CD4-positive, alpha-beta T cell (primary cell): ENCODE results near the gene LIN28B. TPM values are rescaled to one million over a fixed set of nuclear protein-coding genes. Genes with fewer than 3 reads are reported as not detected.

Experiments
- ATAC-seq: fragments of 200-7000 bp; cut with Tn5 transposase; one replicate; pipeline ENCODE4 v1.10.0; 2022; ENCODE audit warnings: mild to moderate bottlenecking; ENCODE audit not compliant: poor library complexity
- CTCF ChIA-PET: fragments of 350-600 bp; sonication (Branson Sonifier 250); formaldehyde crosslinking; loops from one replicate; lab custom pipeline; 2021; ENCODE audit warnings: antibody characterized with exemption, inconsistent platforms; lab: Charles Lee
- POLR2A ChIA-PET: fragments of 350-600 bp; sonication (Branson Sonifier 250); formaldehyde crosslinking; loops from one replicate; lab custom pipeline; 2021; ENCODE audit warnings: antibody characterized with exemption, inconsistent platforms; lab: Charles Lee
- DNase-seq, 14 experiments: peaks; one replicate each; pipeline ENCODE4 v3.0.0-alpha.2; 2013 to 2020; ENCODE audit warnings: mixed read lengths in 2 of 14
- H3K27ac ChIP-seq, 2 donors: one replicate each; pipeline versions ENCODE4 v1.5.1 to v1.7.0; 2013; ENCODE audit warnings: low read length in 2 of 2, low read depth in 1 of 2, mild to moderate bottlenecking in 1 of 2
- H3K27me3 ChIP-seq, 2 experiments: 1 replicate in 1 of 2; 2 replicates in 1 of 2; pipeline versions ENCODE4 v1.6.1 to v1.7.0; 2013; ENCODE audit warnings: low read length in 2 of 2, control low read depth in 1 of 2, mild to moderate bottlenecking in 1 of 2, moderate library complexity in 1 of 2; ENCODE audit not compliant: insufficient read depth in 2 of 2, control insufficient read depth in 1 of 2
- H3K36me3 ChIP-seq: one replicate; pipeline ENCODE4 v1.6.1; 2013; ENCODE audit warnings: low read length, control low read depth; ENCODE audit not compliant: insufficient read depth
- H3K4me1 ChIP-seq: one replicate; pipeline ENCODE4 v1.6.1; 2013; ENCODE audit warnings: low read length, control low read depth; ENCODE audit not compliant: insufficient read depth
- H3K4me3 ChIP-seq: one replicate; pipeline ENCODE4 v1.5.1; 2013; ENCODE audit warnings: mild to moderate bottlenecking, low read length, moderate library complexity
- H3K9me3 ChIP-seq, 2 experiments: 1 replicate in 1 of 2; 2 replicates in 1 of 2; pipeline versions ENCODE4 v1.6.1 to v1.7.0; 2013; ENCODE audit warnings: low read length in 2 of 2, mild to moderate bottlenecking in 2 of 2, control low read depth in 1 of 2, moderate library complexity in 1 of 2; ENCODE audit not compliant: control insufficient read depth in 1 of 2, insufficient read depth in 1 of 2
- H3K27ac Mint-ChIP-seq: one replicate; pipeline ENCODE4 v1.8.0; 2020; ENCODE audit warnings: mixed read lengths
- H3K27me3 Mint-ChIP-seq: one replicate; pipeline ENCODE4 v1.8.0; 2021; ENCODE audit warnings: mixed read lengths
- H3K36me3 Mint-ChIP-seq: one replicate; pipeline ENCODE4 v1.8.0; 2021; ENCODE audit warnings: low read depth, mixed read lengths
- H3K4me1 Mint-ChIP-seq: one replicate; pipeline ENCODE4 v1.8.0; 2021; ENCODE audit warnings: low read depth, mixed read lengths
- H3K4me3 Mint-ChIP-seq: one replicate; pipeline ENCODE4 v1.8.0; 2020; ENCODE audit warnings: mild to moderate bottlenecking, mixed read lengths
- H3K9me3 Mint-ChIP-seq: one replicate; pipeline ENCODE4 v1.8.0; 2020; ENCODE audit warnings: mixed read lengths
- CTCF ChIP-seq: fragments of 200-600 bp; IDR thresholded peaks from one replicate; pipeline ENCODE4 v1.8.0; 2022; ENCODE audit warnings: antibody characterized with exemption, mild to moderate bottlenecking
- intact Hi-C, 2 experiments: fragments of 100-400 bp; cut with DNase I in 1 of 2; cut with micrococcal nuclease in 1 of 2; formaldehyde crosslinking; loops; one replicate each; pipeline versions ENCODE4 v1.15.1 to v1.9.0; 2023 to 2025; cut with DNase I, micrococcal nuclease
- total RNA-seq, 174 experiments: library from RNA in 2 of 174; stranded (reverse) in 2 of 174; gene quantifications; one replicate each; pipeline ENCODE4 v1.2.3 and lab custom pipeline; 2021 to 2026

The LIN28B gene
- total RNA-seq, 2 experiments from 2014 or later = not detected

GRCh38 chr6:104921896-104922295 lies 35.0 kb upstream of the LIN28B start:
- Histone ChIP-seq H3K27me3 (peaks cover 4 to 9% of the 10 kb centered on the region in 2 experiments), H3K27ac (no peak overlapping the region), H3K4me3 (no peak overlapping the region), H3K9me3 (no peaks in the 10 kb centered on the region), H3K36me3 (no peaks in the 10 kb centered on the region), H3K4me1 (no peaks in the 10 kb centered on the region)
- Mint-ChIP-seq H3K4me3 (no peak overlapping the region), H3K4me1 (no peaks in the 10 kb centered on the region), H3K9me3 (no peaks in the 10 kb centered on the region), H3K27me3 (peaks cover 41% of the 10 kb centered on the region), H3K36me3 (no peaks in the 10 kb centered on the region), H3K27ac (no peak overlapping the region)
- DNase-seq = no peak
- CTCF ChIA-PET = no interaction called here
- ATAC-seq = no peak
- TF ChIP-seq CTCF = no peak
- POLR2A ChIA-PET = no interaction called here
- intact Hi-C loops = no loop called here

GRCh38 chr6:104928141-104928540 lies 28.8 kb upstream of the LIN28B start:
- Mint-ChIP-seq H3K9me3 (no peaks in the 10 kb centered on the region), H3K4me3 (no peak overlapping the region), H3K27ac (no peak overlapping the region), H3K27me3 (peaks cover 40% of the 10 kb centered on the region), H3K4me1 (no peaks in the 10 kb centered on the region), H3K36me3 (no peaks in the 10 kb centered on the region)
- no peak for TF ChIP-seq CTCF
- no peak overlapping the region for H3K4me3 ChIP-seq
- H3K27me3 ChIP-seq = peaks cover 4 to 5% of the 10 kb centered on the region in 2 experiments
- H3K4me1 ChIP-seq = no peaks in the 10 kb centered on the region
- intact Hi-C loops = no loop called here
- no peak for ATAC-seq
- DNase-seq = no peak
- ChIA-PET CTCF (no interaction called here), POLR2A (no interaction called here)
- H3K9me3 ChIP-seq = no peaks in the 10 kb centered on the region
- no peak overlapping the region for H3K27ac ChIP-seq
- no peaks in the 10 kb centered on the region for H3K36me3 ChIP-seq

- CTCF ChIA-PET = no interaction called here
Measured at GRCh38 chr6:104929353-104929752, 27.6 kb upstream of the LIN28B start.

More at GRCh38 chr6:104929353-104929752, 27.6 kb upstream of the LIN28B start:
- Histone ChIP-seq H3K27me3 (peaks cover 4 to 5% of the 10 kb centered on the region in 2 experiments), H3K4me1 (no peaks in the 10 kb centered on the region), H3K36me3 (no peaks in the 10 kb centered on the region), H3K27ac (no peak overlapping the region), H3K4me3 (no peak overlapping the region), H3K9me3 (no peaks in the 10 kb centered on the region)
- ATAC-seq (no peak), DNase-seq (no peak)
- no peak for TF ChIP-seq CTCF
- no peak overlapping the region for H3K4me3 Mint-ChIP-seq
- H3K9me3 Mint-ChIP-seq = no peaks in the 10 kb centered on the region
- no peaks in the 10 kb centered on the region for H3K4me1 Mint-ChIP-seq
- intact Hi-C loops = no loop called here
- H3K27ac Mint-ChIP-seq = no peak overlapping the region
- POLR2A ChIA-PET = no interaction called here
- no peaks in the 10 kb centered on the region for H3K36me3 Mint-ChIP-seq
- peaks cover 46% of the 10 kb centered on the region for H3K27me3 Mint-ChIP-seq
